Fibroblast of gingiva (primary cell): ENCODE data around the gene UBR2.
A peak's percentile ranks its signal among the peaks of the same experiment; 100 is the strongest.

ENCODE experiments used
- DNase-seq: peaks from one replicate; pipeline ENCODE4 v3.0.0-alpha.2; 2011; ENCODE audit warnings: low read depth

The UBR2 gene

DNA sequence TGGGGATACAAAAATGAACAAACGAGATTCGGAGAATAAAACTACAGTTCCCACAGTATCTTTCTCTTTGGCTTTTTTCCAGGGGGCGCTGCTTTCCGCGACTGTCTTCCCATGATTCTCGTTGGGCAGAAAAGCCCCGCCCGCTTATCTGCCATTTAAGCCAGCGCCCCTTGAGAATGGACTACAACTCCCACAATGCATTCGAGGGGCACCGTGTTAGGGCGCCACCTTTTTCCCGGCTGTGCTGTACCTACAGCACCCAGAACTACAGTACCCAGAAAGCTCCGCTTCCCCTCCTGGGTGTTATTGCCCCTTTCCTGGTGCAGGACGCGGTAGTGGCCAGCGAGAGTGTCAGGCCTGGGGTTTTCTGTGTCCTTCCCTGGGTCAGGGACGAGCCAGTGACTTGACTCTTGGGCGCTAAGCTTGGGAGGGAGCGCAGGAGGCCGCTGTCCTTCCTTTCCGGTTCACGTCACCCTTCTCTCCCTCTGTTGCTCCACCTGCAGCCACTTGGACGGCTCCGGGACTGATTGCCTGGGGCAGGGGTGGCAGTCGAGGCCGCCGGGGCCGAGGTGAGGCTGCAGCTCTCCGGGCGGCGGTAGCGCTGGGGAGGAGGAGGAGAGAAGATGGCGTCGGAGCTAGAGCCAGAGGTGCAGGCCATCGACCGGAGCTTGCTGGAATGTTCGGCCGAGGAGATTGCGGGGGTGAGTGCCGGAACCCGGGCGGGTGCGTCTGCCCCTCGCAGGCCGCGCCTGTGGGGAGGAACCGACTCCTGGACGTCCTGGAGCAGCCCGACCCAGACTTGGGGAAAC lies at the start of gene UBR2:
Gene UBR2, plus strand, starts transcription at position 333 of the 809 bp plus-strand sequence. Its CDS starts 291 bp downstream, at position 624.
- peak; percentile 99 for DNase-seq

GRCh38 chr6:42514745-42515144 lies 49.1 kb upstream of the UBR2 start:
- no peak for DNase-seq

GRCh38 chr6:42519779-42520178 lies 44.0 kb upstream of the UBR2 start:
- no peak for DNase-seq

- no peak for DNase-seq
Observed at GRCh38 chr6:42520786-42521607, 42.8 kb upstream of the UBR2 start.

- DNase-seq = no peak
Observed at GRCh38 chr6:42522036-42522435, 41.8 kb upstream of the UBR2 start.

- no peak for DNase-seq
Observed at GRCh38 chr6:42522942-42523814, 40.7 kb upstream of the UBR2 start.

GRCh38 chr6:42525206-42525605 lies 38.6 kb upstream of the UBR2 start:
- no peak for DNase-seq

DNA sequence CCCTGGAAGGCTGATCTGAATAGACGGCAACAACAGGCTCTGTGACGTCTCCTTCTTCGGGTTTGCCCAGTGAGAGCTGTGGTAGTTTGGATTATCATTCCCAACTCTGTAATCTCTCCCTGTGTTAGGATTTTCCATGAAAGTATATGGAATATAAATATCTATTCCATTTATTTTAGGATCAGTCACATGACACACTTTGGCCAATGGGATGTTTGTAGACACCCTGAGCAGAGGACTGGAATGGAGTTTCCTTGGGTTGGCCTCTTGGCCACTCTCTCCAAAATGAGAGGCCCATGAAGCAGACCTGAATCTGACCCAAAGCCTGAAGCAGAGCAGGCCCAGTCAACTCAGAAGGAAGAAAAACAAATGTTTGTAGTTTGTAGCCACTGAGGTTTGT lies 37.2 kb upstream of the UBR2 start:
- no peak for DNase-seq

DNA sequence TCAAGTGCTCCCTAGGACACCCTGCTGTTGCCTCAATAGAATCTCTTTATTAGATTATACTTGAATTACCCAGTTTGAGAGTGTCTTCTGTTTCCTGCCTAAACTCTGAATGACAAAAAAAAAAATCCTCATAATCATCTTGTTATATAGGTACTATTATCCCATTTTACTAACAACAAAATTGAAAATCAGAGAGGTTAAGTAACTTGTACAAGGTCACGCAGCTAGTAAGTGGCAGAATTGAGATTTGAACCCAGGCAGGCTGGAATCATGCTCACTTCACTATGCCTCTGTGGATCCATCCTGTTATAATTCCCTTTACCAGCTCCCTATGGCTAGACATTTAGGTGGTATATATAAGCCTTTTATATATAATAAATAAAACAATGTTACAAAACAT lies 36.6 kb upstream of the UBR2 start:
- no peak for DNase-seq

DNA sequence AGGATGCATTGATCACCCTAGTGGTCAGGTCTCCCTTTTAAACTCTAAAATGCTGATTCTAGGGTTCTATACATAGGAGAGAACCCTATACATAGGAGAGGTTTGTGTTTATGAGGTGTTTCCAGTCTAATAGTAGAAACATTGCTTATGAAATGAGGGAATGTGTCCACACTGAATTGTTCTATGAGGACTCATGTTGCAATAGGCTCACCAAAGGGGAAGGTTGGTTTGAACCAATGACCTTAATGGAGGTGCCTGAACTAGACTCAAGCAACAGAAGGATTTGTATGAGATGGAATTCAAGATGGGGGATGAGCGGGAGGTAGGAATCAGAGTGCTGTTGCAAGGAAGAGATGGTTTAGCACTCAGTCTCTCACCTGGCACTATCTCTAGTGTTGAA lies 33.5 kb upstream of the UBR2 start:
- DNase-seq = no peak

GRCh38 chr6:42530751-42531150 lies 33.1 kb upstream of the UBR2 start:
- no peak for DNase-seq

DNA sequence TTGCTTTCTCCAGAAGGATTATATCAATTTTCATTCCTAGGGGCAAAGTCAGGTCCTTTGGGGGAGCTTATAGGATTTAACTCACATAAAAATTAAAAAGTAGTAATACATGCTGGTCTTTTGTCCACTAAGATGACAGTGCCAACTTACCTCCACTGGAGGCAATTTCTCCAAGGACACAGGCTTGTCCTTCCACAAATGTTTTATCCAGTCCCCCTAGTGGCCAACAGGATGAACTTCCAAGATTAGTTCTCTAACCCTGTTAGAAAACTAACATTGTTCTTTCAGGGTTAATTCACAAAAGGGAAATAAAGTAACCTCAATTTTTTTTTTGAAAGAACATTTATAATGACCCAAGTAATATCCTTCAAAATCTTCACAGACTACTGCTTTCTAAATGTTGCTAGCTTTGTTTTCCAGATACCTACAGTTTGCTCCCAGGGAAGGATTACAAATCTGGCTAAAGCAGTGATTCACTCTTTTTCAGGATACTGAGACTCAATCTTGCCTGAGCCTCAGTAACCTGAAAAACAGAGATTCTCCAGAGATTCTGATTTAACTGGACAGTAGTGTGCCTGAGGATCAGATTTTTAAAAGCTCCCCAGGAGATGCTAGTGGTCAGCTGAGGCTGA lies 31.7 kb upstream of the UBR2 start:
- DNase-seq = peak; percentile 58

DNA sequence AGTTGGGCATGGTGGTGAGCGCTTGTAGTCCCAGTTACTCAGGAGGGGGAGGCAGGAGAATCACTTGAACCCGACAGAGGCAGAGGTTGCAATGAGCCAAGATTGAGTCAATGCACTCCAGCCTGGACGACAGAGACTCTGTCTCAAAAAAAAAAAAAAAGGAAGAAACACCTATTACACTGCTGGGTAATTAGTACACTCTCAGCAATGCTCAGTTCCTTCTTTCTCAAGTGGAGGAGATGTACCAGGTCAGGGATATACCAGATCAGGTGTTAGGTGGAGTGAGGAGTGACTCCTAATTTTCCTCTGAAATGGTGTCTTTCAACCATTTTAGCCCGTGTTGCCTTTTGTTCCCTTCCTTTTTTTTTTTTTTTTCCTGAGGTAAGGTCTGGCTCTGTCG lies 30.0 kb upstream of the UBR2 start:
- DNase-seq = no peak

- no peak for DNase-seq
Observed at GRCh38 chr6:42537536-42537935, 26.3 kb upstream of the UBR2 start.

- no peak for DNase-seq
Observed at GRCh38 chr6:42539135-42539534, 24.7 kb upstream of the UBR2 start.

DNA sequence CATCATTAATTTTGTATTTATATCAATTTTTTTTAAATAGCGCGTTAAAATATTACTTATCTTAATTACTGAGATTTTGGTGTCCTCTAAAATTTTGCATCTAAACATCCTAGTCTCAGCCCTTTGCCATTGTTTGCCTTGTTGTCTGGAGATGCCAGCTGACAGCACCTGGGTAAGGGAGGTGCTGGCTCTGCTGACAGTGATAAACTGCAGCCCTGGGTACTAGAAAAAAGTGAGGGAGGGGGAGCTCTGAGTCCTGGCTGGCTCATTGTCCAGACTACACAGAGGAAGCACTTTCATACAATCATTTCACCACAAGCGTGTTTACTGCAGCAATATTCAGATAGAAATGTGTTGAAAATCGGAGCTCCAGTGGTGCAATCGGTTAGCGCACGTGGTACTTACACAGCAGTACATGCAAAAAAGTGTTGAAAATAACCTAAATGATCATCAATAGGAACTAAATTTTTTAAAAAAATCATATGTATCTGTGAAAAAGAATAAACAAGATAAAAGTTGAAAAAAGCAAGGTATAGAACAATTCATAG lies 18.5 kb upstream of the UBR2 start:
- no peak for DNase-seq

GRCh38 chr6:42547407-42548329 lies 16.2 kb upstream of the UBR2 start:
- peak; percentile 61 for DNase-seq

GRCh38 chr6:42550277-42550676 lies 13.6 kb upstream of the UBR2 start:
- DNase-seq = no peak

DNA sequence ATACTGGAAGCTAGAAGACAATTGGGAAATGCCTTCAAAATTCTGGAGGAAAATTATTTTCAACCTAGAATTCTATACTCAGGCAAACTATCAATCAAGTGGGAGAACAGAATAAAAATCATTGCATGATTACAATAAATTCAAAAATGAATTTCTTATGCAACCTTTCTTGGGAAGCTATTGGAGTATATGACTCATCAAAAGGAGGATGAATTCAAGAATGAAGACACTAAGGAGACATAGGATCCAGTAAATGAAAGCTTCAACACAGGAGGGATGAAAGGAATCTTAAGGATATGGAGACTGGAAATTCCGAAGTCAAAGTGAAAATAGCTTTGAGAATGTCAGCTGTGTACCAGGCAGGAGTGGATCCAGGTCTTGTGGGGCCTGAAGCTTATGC lies 12.6 kb upstream of the UBR2 start:
- peak; percentile 34 for DNase-seq

GRCh38 chr6:42552380-42552779 lies 11.4 kb upstream of the UBR2 start:
- no peak for DNase-seq
